GM12873 (cell line): ENCODE data around the gene GLIPR2.

ENCODE experiments used
- CTCF ChIP-seq: IDR thresholded peaks from 2 replicates; pipeline ENCODE4 v1.5.1; 2012; ENCODE audit warnings: low read depth, mild to moderate bottlenecking, moderate library complexity, low read length, control low read depth; ENCODE audit not compliant: insufficient read depth; ENCODE audit errors: missing control alignments

Gene GLIPR2

GRCh38 chr9:36116593-36116992 lies 19.9 kb upstream of the GLIPR2 start:
- no peak for TF ChIP-seq CTCF

GRCh38 chr9:36118201-36118600 lies 18.3 kb upstream of the GLIPR2 start:
- no peak for TF ChIP-seq CTCF

GRCh38 chr9:36118706-36119105 lies 17.8 kb upstream of the GLIPR2 start:
- TF ChIP-seq CTCF = no peak

- TF ChIP-seq CTCF = no peak
These were observed 17.1 kb upstream of the GLIPR2 start for GRCh38 chr9:36119476-36119875.

GRCh38 chr9:36120705-36121104 lies 15.8 kb upstream of the GLIPR2 start:
- no peak for TF ChIP-seq CTCF

GRCh38 chr9:36121971-36122370 lies 14.6 kb upstream of the GLIPR2 start:
- no peak for TF ChIP-seq CTCF

GRCh38 chr9:36123515-36123914 lies 13.0 kb upstream of the GLIPR2 start:
- no peak for TF ChIP-seq CTCF
